ENCODE results near the gene RERE.

DNA sequence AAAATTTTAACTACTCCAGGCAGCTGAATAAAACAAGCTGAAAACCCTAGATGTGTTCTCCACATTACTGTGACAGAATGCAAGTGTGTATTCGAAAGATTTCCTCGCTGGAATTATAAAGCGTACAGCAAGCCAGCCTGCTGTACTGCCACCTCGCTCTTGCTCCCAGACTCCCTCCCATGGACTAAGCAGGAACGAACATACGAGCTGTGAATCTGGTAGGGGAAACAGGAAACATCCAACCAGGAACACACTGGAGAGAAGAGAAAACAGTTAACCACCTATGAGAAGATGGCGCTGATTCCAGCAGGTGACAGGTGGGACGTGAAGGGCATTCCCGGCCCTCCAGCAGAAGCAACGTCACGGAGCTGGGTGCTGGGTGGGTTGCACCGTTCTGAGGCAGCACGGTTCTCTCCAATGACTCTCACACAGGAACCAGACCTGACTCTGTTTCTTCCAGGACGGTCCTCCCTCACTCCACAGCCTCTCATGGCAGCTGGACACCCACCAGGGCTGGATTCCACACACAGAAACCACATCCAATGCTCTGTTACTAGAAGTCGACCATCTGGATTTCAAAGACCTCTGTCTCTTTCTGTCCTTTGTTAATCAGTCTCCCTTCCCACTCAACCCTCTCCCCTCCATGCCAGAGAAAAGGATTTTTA lies 219.2 kb downstream of the RERE start:
- TF ChIP-seq, protein P1, sequence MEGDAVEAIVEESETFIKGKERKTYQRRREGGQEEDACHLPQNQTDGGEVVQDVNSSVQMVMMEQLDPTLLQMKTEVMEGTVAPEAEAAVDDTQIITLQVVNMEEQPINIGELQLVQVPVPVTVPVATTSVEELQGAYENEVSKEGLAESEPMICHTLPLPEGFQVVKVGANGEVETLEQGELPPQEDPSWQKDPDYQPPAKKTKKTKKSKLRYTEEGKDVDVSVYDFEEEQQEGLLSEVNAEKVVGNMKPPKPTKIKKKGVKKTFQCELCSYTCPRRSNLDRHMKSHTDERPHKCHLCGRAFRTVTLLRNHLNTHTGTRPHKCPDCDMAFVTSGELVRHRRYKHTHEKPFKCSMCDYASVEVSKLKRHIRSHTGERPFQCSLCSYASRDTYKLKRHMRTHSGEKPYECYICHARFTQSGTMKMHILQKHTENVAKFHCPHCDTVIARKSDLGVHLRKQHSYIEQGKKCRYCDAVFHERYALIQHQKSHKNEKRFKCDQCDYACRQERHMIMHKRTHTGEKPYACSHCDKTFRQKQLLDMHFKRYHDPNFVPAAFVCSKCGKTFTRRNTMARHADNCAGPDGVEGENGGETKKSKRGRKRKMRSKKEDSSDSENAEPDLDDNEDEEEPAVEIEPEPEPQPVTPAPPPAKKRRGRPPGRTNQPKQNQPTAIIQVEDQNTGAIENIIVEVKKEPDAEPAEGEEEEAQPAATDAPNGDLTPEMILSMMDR (IDR thresholded peaks at IDR 0.05; ENCODE audit: insufficient read depth, low read length, poor library complexity, severe bottlenecking) = no peak
- TF ChIP-seq EZH2phosphoT487 (conservative IDR thresholded peaks at IDR 0.05; ENCODE audit: low read length) = no peak

Measured in SU-DHL-6 (cell line).